ENCODE results near the gene TCAIM.
"Not testable (repeated sequence)": the region's sequence is repeated elsewhere in the genome, so short reads cannot be mapped to it uniquely, and the experiment has no call there.

TCAIM gene

DNA sequence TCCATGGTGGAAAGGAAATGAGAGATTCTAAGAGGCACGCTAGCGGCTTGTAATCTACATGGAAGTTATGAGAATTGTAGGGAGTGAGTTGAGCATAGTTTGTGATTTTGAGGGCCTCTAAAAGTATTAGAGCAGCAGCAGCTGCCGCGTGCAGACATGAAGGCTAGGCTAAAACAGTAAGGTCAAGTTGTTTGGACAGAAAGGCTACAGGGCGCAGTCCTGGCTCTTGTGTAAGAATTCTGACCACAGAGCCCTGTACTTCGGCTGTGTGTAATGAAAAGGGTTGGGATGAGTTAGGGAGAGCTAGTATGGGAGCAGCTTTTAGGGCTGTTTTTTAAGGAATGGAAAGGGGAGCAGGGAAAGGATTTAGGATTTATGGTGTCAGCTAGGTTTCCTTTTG is 8.0 kb downstream of the TCAIM start:
- DNase-seq (ENCODE audit: low spot score): not testable (repeated sequence)

DNA sequence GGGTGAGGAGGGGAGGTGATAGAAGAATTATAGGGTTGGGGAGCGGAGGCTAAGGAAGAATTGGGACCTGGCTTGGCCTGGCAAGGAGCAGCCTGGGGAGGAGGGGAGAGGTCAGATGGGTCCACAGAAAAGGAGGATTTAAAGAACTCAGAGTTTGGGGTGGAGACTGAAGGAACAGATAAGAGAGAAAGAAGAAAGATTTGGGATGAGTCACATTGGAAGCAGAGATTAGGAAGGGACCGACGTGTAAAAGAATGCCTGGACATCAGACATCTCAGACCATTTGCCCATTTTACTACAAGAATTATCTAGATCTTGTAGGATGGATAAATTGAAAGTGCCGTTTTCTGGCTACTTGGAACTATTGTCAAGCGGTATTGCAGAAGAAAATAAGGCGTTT is 10.4 kb downstream of the TCAIM start:
- no peak for DNase-seq (ENCODE audit: low spot score)

GRCh38 chr3:44353355-44353924 is 14.9 kb downstream of the TCAIM start:
- DNase-seq (ENCODE audit: low spot score): no peak

- DNase-seq (ENCODE audit: low spot score): no peak
Measured at GRCh38 chr3:44355362-44356033, 16.9 kb downstream of the TCAIM start.

DNA sequence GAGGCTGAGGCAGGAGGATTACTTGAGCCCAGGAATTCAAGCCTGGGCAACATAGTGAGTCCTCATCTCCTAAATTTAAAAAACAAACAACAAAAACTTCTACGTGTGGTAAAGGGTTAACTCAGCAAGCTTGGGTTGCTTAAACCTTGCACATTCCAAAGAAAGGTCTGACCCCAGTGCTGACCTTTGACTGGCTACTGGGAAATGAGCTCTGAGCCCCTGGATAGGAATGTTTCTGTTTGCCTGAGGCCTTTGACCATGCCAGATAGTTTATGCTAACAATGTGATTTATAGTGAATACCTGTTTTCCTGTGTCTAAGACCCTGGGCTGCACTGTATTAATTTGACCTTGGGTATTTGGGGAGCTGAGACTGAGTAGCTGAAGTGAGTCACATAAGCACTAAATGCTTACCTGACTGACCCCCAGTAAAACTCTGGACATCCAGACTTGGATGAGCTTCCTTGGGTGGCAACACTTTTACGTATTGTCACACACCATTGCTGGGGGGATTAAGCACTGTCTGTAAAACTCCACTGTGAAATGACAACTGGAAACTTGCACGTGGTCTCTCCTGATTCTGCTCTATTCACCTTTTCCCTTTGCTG is 20.7 kb downstream of the TCAIM start:
- DNase-seq (ENCODE audit: low spot score): no peak

DNA sequence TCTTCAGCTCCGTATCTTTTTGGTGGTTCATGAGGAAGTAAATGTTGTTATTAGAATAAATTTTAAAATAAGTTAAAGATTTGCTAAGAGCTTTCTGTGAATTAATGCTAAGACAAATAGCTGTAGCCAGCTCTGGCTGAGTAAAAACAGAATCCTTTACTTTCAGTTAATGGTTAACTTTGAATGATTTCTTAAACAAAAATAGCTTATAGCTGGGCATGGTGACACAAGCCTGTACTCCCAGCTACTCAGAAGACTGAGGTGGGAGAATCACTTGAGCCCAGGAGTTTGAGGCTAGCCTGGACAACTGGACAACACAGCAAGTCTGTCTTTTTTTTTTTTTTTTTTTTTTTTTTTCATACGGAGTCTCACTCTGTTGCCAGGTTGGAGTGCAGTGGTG is 25.0 kb downstream of the TCAIM start:
- no peak for DNase-seq (ENCODE audit: low spot score)

DNA sequence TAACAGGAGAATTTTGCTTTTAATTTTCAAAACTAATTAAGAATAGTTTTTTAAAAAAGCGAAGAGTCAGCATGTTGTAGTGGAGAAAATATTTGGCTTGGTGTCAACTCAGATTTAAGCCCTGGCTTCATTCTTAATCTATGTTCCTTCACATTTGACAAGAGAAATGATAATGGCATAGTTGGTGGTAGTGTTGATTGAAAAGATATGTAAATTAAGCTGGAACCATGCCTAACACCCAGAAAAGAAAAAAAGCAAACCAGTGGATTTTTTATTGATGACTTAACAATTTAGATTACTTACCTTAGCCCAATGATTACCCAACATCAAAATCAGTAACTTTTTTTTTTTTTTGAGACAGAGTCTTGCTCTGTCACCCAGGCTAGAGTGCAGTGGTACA is 27.4 kb downstream of the TCAIM start:
- no peak for DNase-seq (ENCODE audit: low spot score)

DNA sequence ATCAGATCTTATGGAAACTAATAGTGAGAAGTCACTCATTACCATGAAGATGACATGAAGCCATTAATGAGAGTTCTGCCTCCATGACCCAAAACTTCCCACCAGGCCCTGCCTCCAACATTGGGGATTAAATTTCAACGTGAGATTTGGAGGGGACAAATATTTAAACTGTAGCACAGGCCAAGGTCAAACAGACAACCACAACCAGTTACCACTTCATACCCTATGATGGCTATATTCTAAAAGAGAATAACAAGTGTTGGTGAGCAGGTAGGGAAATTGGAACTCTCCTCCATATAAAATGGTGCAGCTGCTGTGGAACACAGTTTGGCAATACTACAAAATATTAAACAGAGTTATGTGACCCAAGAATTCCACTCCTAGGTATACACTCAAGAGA is 36.9 kb downstream of the TCAIM start:
- DNase-seq (ENCODE audit: low spot score): no peak

GRCh38 chr3:44387404-44387803 is 48.8 kb downstream of the TCAIM start:
- DNase-seq (ENCODE audit: low spot score): no peak

GRCh38 chr3:44392489-44392888 is 53.9 kb downstream of the TCAIM start:
- DNase-seq (ENCODE audit: low spot score): no peak

DNA sequence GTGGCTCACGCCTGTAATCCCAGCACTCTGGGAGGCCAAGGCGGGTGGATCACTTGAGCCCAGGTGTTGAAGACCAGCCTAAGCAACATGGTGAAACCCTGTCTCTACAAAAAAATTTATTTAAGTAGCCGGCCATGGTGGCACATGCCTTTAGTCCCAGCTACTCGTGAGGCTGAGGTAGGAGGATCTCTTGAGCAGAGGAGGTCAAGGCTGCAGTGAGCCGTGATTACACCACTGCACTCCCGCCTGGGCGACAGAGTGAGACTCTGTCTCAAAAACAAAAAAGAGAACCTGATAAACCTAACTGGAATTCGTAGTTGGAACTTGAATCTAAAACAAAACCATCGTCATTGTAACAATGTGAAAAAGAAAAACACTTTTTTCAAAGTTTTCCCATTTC is 57.1 kb downstream of the TCAIM start:
- no peak for DNase-seq (ENCODE audit: low spot score)

DNA sequence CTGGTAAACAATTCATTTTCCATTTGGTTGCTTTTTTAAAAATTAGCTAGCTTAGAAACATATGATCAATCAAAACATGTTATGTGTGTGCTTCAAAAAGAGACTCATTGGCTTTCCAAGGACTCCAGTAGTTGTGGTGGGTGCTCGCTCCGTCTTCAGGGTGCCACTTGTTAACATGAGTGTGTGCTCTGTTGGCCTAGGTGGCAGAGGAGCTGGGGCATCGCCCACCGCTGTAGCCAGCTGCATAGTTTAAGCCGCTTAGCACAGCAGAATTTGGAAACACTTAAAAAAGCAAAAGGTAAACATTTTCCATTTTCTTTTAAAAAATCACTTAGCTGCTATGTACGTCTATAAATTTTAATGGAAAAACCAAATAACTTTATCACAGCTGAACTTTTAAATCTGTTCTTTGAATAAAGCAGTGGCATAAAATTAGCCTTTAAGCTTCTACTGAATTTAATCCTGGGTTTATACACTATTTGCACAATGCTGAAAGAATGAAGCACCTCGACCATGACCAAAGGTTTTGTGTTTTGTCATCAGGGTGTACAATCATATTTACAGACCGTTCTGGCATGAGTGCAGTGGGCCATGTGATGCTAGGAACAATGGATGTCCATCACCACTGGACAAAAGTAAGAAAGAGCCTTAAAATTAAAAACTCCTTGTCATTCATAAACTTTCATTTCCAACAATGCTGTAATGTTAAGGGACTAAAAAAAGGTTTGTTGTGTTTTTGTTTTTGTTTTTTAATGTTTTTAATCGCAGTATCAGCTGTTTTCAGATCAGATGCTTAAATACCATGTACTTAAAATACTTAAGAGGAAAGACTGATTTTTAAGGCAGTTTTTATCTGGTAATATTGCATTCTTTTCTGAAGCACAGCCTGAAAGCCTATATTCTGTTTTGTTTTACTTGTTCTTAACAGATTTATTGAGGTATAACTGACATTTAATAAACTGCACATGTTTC is 57.9 kb downstream of the TCAIM start:
- DNase-seq (ENCODE audit: low spot score): no peak

DNA sequence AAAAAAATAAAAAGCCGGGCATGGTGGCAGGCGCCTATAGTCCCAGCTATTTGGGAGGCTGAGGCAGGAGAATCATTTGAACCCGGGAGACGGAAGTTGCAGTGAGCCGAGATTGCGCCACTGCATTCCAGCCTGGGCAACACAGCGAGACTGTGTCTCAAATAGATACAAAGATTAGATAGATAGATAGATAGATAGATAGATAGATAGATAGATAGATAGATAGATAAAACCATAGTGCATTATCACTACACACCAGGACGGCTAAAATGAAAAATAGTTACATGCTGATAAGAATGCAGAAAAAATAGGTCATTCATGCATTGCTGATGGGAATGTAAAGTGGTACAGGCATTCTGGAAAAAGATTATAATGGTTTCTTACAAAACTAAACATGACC is 59.7 kb downstream of the TCAIM start:
- not testable (repeated sequence) for DNase-seq (ENCODE audit: low spot score)

DNA sequence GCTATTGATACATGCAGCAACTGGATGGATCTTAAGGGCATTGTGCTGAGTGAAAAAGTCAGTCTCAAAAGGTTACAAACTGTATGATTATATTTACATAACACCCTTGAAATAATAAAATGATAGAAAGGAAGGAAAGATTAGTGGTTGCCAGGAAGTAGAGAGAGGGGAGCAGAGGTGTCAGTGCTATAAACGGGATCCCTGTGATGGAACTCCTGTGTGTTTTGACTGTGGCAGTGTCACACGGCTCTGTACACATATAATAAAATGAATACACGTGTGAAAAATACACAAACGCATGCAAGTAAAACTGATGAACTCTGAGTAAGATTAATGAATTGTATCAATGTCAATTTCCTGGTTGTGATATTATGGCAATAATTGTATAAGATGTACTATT is 60.3 kb downstream of the TCAIM start:
- DNase-seq (ENCODE audit: low spot score): no peak

- DNase-seq (ENCODE audit: low spot score): no peak
Measured at GRCh38 chr3:44400771-44401170, 62.2 kb downstream of the TCAIM start.

DNA sequence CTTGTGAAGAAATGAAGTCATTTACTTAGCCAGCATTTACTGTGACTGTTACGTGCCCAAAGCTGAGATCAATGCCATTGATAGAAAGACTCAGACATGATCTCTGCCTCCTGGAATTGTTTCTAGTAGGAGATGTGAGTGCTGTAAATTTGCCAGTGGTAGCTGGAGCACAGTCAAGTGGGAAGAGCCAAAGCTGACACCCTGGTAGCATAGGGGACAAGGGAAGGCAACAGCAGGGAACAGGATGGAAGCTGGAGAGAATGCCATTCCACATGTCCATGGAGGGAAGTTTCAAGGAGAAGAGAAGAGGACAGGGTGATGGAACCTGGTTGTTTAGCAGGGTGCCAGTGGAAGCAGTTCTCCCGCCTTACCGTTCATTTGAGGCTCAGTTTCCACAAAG is 64.0 kb downstream of the TCAIM start:
- DNase-seq (ENCODE audit: low spot score): no peak

GRCh38 chr3:44409640-44410410 is 71.3 kb downstream of the TCAIM start:
- DNase-seq (ENCODE audit: low spot score): no peak

GRCh38 chr3:44411031-44411645 is 72.6 kb downstream of the TCAIM start:
- DNase-seq (ENCODE audit: low spot score): no peak

- DNase-seq (ENCODE audit: low spot score): no peak
Measured at GRCh38 chr3:44412365-44412764, 73.8 kb downstream of the TCAIM start.

DNA sequence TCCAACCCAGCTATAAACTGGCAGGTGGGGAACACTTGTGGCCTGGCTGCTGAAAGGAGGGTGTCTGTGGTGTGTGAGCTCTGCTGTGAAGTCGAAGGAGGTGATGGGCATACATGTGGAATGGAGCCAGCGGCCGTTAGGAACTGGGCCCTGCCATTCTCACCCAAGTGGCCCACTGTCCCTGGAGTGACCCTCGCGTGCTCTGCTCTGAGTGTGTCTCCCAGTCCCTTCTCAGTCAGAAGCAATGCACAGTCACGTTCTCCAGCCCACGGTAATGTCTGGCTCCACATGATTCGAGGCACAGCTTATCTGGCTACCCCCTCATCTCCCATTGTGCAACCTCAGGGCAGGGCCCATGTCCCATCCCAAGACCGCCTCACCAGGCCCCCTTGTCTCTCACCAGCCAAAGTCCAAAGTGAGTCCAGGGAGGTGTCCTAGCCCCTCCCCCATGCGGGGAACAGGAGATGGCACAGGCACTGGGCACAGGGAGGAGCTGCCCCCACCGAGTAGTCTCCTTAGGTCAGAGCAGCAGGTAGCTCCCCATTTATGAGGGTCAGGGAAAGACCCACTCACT is 76.0 kb downstream of the TCAIM start:
- DNase-seq (ENCODE audit: low spot score): no peak

DNA sequence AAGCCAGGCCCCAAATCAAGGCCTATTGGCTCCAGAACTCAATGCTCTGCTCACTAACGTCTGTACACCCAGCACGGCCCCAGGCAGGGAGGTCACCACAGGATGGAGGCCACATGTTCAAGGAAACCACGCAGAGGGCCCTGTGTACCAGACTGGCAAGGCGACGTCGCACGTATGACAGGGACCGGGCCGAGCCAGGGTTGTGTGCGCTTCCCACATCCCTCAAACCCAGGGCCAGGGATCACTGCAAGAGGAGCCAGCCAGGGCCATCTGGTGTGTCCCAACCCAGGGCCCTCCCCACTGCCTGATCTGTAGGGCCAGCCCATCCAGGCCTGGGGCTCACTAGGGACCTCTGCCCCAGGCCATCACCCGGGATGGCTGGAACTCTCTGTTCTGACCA is 76.9 kb downstream of the TCAIM start:
- DNase-seq (ENCODE audit: low spot score): no peak
